ENCODE data around the gene MGAT4C.
A peak's percentile ranks its signal among the peaks of the same experiment; 100 is the strongest.

DNA sequence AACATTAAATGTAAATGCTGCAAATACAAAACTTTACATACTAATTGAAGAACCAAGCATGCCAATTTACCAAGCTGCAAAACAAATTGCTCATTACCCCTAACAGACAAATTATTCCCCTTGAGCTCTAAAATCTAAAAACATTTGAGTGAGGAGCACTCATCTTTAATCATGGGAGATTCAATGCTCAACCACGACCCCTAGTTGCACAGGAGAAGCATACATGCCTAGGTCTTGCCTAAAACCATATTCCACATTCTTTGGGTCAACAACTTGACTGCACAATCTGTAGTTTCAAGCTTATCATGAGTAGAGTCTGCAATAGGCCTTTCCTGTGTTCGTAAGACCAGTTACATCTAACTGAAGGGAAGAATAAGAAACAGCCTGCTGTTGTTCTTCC is 69.7 kb downstream of the MGAT4C start:
- TF ChIP-seq, protein P1, sequence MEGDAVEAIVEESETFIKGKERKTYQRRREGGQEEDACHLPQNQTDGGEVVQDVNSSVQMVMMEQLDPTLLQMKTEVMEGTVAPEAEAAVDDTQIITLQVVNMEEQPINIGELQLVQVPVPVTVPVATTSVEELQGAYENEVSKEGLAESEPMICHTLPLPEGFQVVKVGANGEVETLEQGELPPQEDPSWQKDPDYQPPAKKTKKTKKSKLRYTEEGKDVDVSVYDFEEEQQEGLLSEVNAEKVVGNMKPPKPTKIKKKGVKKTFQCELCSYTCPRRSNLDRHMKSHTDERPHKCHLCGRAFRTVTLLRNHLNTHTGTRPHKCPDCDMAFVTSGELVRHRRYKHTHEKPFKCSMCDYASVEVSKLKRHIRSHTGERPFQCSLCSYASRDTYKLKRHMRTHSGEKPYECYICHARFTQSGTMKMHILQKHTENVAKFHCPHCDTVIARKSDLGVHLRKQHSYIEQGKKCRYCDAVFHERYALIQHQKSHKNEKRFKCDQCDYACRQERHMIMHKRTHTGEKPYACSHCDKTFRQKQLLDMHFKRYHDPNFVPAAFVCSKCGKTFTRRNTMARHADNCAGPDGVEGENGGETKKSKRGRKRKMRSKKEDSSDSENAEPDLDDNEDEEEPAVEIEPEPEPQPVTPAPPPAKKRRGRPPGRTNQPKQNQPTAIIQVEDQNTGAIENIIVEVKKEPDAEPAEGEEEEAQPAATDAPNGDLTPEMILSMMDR (conservative IDR thresholded peaks at IDR 0.05; ENCODE audit: low read depth in 2 of 2) = peak; percentile 47 to 60
- no peak for TF ChIP-seq EZH2 (IDR thresholded peaks at IDR 0.05; ENCODE audit: low read depth, unreplicated experiment)
- TF ChIP-seq ZNF331 (CRISPR knock-in tag; IDR thresholded peaks at IDR 0.05; ENCODE audit: low read depth) = no peak
- TF ChIP-seq NANOG (IDR thresholded peaks at IDR 0.05; ENCODE audit: borderline replicate concordance) = no peak
- TF ChIP-seq ZNF114 (CRISPR knock-in tag; IDR thresholded peaks at IDR 0.05) = no peak
- TF ChIP-seq, protein P2, sequence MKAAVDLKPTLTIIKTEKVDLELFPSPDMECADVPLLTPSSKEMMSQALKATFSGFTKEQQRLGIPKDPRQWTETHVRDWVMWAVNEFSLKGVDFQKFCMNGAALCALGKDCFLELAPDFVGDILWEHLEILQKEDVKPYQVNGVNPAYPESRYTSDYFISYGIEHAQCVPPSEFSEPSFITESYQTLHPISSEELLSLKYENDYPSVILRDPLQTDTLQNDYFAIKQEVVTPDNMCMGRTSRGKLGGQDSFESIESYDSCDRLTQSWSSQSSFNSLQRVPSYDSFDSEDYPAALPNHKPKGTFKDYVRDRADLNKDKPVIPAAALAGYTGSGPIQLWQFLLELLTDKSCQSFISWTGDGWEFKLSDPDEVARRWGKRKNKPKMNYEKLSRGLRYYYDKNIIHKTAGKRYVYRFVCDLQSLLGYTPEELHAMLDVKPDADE (IDR thresholded peaks at IDR 0.05) = no peak
- no peak for TF ChIP-seq POLR2AphosphoS5 (IDR thresholded peaks at IDR 0.05; ENCODE audit: low read depth)

Data from GM23338 (cell line).